GM13976 (cell line): Measurements from ENCODE around the gene RALY.
A peak's percentile ranks its signal among the peaks of the same experiment; 100 is the strongest.

Experiments
- DNase-seq: peaks from one replicate; pipeline ENCODE4 v3.0.0; 2012; ENCODE audit warnings: low spot score
- in situ Hi-C: fragments of 300-500 bp; cut with MboI; formaldehyde crosslinking; loops from one replicate; pipeline ENCODE4 v1.12.0; 2022; ENCODE audit warnings: low sequenced_read_pairs, mixed read lengths, inconsistent platforms; ENCODE audit not compliant: unreplicated experiment
- TF ChIP-seq, protein P1 (sequence below): IDR thresholded peaks from 2 replicates; pipeline ENCODE4 v1.5.1; 2012; ENCODE audit warnings: borderline replicate concordance, mild to moderate bottlenecking; ENCODE audit not compliant: insufficient read depth; ENCODE audit errors: extremely low read depth, missing control alignments, control extremely low read depth

Gene RALY

DNA sequence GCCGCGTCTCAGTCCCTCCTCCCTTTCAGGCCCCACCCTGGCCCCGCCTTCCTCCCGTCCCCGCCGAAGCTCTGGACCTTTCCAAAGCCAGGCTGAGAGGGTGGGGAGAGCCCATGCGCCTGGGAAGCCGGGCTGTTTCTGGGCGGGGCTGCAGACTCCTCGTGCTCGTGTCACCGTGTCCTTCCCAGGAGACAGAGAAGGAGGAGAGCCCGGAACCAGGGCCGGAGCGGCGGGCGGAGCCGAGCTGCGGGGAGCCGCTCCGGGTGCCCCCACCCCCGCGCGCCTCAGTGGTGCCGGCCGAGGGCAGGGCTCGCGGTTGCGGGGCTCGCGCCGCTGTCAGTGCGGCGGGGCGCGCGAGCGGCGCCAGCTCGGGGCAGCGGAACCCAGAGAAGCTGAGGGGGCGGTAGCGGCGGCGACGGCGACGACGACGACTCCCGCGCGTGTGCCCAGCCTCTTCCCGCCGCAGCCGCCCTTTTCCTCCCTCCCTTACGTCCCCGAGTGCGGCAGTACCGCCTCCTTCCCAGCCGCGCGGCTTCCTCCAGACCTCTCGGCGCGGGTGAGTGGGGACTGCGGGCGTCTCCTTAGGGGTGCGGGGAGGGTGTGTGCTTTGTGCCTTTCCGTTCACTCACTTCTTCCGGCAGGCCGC, at the start of gene RALY:
Gene RALY, plus strand, starts transcription at position 336 of the 646 bp plus-strand sequence. CDS start 78,164 bp downstream, outside the sequence.
- in situ Hi-C loops = no loop called here
- peak; percentile 97 for DNase-seq
- TF ChIP-seq, protein P1, sequence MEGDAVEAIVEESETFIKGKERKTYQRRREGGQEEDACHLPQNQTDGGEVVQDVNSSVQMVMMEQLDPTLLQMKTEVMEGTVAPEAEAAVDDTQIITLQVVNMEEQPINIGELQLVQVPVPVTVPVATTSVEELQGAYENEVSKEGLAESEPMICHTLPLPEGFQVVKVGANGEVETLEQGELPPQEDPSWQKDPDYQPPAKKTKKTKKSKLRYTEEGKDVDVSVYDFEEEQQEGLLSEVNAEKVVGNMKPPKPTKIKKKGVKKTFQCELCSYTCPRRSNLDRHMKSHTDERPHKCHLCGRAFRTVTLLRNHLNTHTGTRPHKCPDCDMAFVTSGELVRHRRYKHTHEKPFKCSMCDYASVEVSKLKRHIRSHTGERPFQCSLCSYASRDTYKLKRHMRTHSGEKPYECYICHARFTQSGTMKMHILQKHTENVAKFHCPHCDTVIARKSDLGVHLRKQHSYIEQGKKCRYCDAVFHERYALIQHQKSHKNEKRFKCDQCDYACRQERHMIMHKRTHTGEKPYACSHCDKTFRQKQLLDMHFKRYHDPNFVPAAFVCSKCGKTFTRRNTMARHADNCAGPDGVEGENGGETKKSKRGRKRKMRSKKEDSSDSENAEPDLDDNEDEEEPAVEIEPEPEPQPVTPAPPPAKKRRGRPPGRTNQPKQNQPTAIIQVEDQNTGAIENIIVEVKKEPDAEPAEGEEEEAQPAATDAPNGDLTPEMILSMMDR = no peak

DNA sequence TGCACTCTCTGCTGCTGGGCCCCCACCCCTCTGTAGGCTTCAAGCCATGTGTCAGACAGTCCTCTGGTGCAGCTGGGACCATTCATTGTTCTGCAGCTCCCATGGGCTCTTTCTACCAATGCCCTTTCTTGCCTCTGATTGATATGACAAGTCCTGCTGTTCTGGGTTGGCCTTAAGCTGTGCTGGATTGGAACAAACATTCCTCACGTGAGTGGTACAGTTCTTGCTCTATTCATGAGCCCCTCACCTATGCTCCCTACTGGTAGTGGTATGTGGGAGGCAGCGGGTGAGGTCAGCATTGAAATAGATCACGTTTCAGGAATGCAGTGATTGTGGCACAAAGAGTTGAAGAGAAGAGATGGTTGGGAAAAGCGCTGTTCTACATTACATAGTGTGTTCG, 48.8 kb upstream of the RALY start:
- TF ChIP-seq, protein P1 = no peak
- no peak for DNase-seq
- in situ Hi-C loops = no loop called here

GRCh38 chr20:33945391-33946081, 48.2 kb upstream of the RALY start:
- in situ Hi-C loops = no loop called here
- DNase-seq = no peak

DNA sequence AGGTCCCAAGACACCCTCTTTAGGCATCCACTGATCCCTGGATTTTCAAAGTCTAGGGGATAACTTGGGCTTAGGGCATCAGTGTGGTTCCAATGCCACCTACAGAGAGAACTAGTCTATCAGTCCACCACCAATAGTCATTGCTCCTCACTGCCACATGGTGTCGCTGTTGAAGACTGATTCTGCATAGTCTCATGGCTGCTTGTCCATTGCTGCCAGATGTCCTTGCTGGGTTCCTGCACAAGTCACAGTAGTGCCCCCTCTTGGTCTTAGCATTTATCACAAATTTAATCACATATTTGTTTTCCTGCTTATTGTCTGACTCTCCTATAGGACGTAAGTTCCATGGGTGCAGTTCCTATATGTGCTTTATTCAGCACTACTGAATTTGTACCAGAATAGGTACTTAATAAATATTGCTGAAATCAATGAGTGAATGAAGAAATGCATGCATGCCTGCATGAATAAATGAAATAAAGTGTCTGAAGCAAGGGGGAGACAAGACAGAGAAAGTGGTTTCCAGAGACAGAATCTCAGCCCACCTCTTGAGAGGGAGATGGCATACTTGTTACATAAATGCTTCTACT, 45.9 kb upstream of the RALY start:
- in situ Hi-C loops = no loop called here
- TF ChIP-seq, protein P1 = no peak
- DNase-seq = peak; percentile 43

More at GRCh38 chr20:33945391-33946081, 48.2 kb upstream of the RALY start:
- TF ChIP-seq, protein P1 = no peak

DNA sequence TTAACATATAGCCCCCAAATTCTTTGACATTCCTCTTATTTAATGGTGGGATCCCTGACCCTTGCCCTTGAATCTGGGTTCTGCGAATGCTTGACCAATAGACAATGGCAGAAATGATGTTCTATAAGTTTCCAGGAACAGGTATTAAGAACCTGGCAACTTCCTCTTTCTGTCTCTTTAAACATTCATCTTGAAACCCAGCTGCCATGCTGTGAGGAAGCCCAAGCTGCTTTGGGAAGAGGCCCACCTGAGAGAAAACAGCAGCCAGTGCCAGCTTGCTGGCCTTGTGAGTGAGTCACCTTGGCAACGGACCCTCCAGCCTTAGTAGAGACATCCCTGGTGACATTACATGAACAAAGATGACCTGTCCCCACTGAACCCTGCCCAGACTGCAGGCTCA, 45.2 kb upstream of the RALY start:
- TF ChIP-seq, protein P1 = no peak
- no peak for DNase-seq
- in situ Hi-C loops = no loop called here

DNA sequence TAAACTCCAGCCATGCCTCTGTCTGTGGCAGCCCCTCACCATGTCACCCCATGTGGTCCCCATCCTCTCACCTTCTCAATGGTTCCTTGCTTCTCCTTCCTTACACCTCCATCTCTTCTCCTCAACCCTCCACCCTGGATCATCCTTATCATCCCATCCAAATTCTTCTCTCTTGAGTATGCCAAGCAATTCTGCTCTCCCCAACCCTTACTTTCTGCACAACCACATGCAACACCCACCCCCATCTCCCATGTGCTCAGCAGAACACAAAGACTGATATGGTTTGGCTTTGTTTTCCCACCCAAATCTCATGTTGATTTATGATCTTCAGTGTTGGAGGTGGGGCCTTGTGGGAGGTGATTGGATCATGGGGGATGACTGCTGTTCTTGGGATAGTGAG, 42.5 kb upstream of the RALY start:
- DNase-seq = no peak
- in situ Hi-C loops = no loop called here
- TF ChIP-seq, protein P1 = no peak
